ENCODE data around the gene PKD1L1. TPM values are rescaled to one million over a fixed set of nuclear protein-coding genes. Genes with fewer than 3 reads are reported as not detected.

PKD1L1 gene
- total RNA-seq, 1 experiment from 2014 or later: 0.17 TPM

- Histone ChIP-seq H3K79me2 (ENCODE audit: insufficient read depth, low read length) (no peaks in the 10 kb centered on the region), H2AFZ (ENCODE audit: low read depth, low read length, poor library complexity, severe bottlenecking) (no peak overlapping the region), H3K27ac (ENCODE audit: low read depth, low read length) (no peak overlapping the region), H3K4me2 (ENCODE audit: low read length) (no peak overlapping the region), H3K27me3 (ENCODE audit: insufficient read depth, low read length) (0 out of 2 replicates have a peak, but pooled peaks cover 11% of the 10 kb centered on the region), H3K9me2 (ENCODE audit: insufficient read depth) (no peaks in the 10 kb centered on the region), H3K4me1 (ENCODE audit: control insufficient read depth in 1 of 2, insufficient read depth in 2 of 2, low read length in 2 of 2) (no peaks in the 10 kb centered on the region), H3K36me3 (ENCODE audit: control insufficient read depth in 1 of 2, insufficient read depth in 2 of 2, low read length in 2 of 2) (no peaks in the 10 kb centered on the region), H3K9ac (ENCODE audit: low read length) (no peak overlapping the region), H4K20me1 (ENCODE audit: insufficient read depth) (no peaks in the 10 kb centered on the region), H3K9me3 (ENCODE audit: control insufficient read depth in 1 of 2, insufficient read depth in 1 of 2, low read depth in 1 of 2, low read length in 2 of 2) (no peaks in the 10 kb centered on the region), H3K4me3 (replicated peaks in 1 of 2; ENCODE audit: low read depth in 1 of 2, low read length in 2 of 2) (no peak overlapping the region)
- CTCF ChIA-PET: no interaction called here
- POLR2A ChIA-PET: no interaction called here
- intact Hi-C loops (cut with micrococcal nuclease): no loop called here
- RAD21 ChIA-PET (ENCODE audit: low non-redundant PET in 1 of 2, low total read pairs in 2 of 2, uncharacterized antibody in 2 of 2, unreplicated experiment in 2 of 2): no interaction called here
- ATAC-seq: no peak
- no TSS peak for BruUV-seq (replicated peaks)
- DNase-seq (ENCODE audit: low read depth, low spot score): no peak
- no peak for TF ChIP-seq RAD21 (IDR thresholded peaks at IDR 0.05; ENCODE audit: low read depth)
- TF ChIP-seq SIN3A (IDR thresholded peaks at IDR 0.05; ENCODE audit: low read depth): no peak
- TF ChIP-seq ZBTB33 (IDR thresholded peaks at IDR 0.05; ENCODE audit: extremely low read depth, insufficient replicate concordance, low read length): no peak
- TF ChIP-seq CEBPB (IDR thresholded peaks at IDR 0.05; ENCODE audit: low read depth): no peak
- no peak for TF ChIP-seq JUND (IDR thresholded peaks at IDR 0.05)
- TF ChIP-seq ELF1 (IDR thresholded peaks at IDR 0.05; ENCODE audit: borderline replicate concordance, low read depth): no peak
- TF ChIP-seq SRF (IDR thresholded peaks at IDR 0.05; ENCODE audit: low read depth): no peak
- TF ChIP-seq REST (IDR thresholded peaks at IDR 0.05; ENCODE audit: low read depth): no peak
- TF ChIP-seq YY1 (IDR thresholded peaks at IDR 0.05; ENCODE audit: extremely low read depth, insufficient replicate concordance, low read depth, low read length): no peak
- no peak for TF ChIP-seq POLR2AphosphoS5 (IDR thresholded peaks at IDR 0.05; ENCODE audit: low read depth, low read length)
- TF ChIP-seq ATF3 (IDR thresholded peaks at IDR 0.05): no peak
- no peak for TF ChIP-seq FOSL1 (IDR thresholded peaks at IDR 0.05; ENCODE audit: low read depth)
- no peak for TF ChIP-seq EZH2phosphoT487 (IDR thresholded peaks at IDR 0.05; ENCODE audit: borderline replicate concordance)
- no peak for TF ChIP-seq CTCF (IDR thresholded peaks at IDR 0.05 in 2 of 3, conservative IDR thresholded peaks at IDR 0.05 in 1 of 3; ENCODE audit: borderline replicate concordance in 1 of 3, insufficient read depth in 1 of 3, low read depth in 2 of 3, low read length in 2 of 3)
Observed at GRCh38 chr7:47912332-47912731, 35.9 kb downstream of the PKD1L1 start.

All from HCT116 (cell line).